ENCODE data around the gene RABL3.
"Not testable (repeated sequence)": the region's sequence is repeated elsewhere in the genome, so short reads cannot be mapped to it uniquely, and the experiment has no call there.

RABL3 gene

GRCh38 chr3:120745466-120745865 is 3.1 kb upstream of the RABL3 start:
- no peak for DNase-seq (ENCODE audit: low read depth in 3 of 3)

DNA sequence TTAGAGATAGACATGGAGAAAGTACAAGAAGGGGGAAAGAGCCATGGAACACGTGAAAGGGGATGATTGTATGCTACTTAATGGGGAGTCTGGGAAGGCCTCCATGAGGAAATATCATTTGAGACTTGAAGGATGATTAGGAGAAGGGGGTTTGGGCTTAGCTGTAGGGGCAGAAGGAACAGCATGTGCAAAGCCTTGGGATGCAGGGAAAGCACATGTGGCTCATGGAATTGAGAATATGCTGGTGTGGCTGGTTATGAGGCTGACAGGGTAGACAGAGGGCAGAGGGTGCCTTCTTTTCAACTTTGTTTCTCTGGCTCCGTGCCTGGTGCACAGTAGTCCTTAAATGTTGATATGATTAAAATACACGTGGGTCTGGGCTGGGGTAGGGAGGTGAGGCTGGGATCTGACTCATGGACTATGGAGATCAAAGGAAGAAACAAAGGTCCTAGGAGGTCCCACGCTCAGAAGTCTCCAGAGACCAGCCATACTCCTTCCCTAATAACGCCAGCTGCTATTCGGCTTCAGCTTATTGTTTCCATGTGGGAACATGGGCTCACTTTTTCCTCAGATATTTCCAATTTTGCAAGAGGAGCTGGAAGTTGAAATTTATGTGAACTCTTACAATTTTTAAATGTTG is 1.4 kb upstream of the RABL3 start:
- DNase-seq (ENCODE audit: low read depth in 3 of 3), result no peak

- DNase-seq (ENCODE audit: low read depth in 3 of 3), result peak in 1 of 3 experiments; percentile 2
These were observed 591 bp upstream of the RABL3 start for GRCh38 chr3:120742849-120743365.

GRCh38 chr3:120741837-120742197 is 499 bp downstream of the RABL3 start:
- DNase-seq (ENCODE audit: low read depth in 3 of 3), result no peak

GRCh38 chr3:120741320-120741719 is 996 bp downstream of the RABL3 start:
- DNase-seq (ENCODE audit: low read depth in 3 of 3), result no peak

DNA sequence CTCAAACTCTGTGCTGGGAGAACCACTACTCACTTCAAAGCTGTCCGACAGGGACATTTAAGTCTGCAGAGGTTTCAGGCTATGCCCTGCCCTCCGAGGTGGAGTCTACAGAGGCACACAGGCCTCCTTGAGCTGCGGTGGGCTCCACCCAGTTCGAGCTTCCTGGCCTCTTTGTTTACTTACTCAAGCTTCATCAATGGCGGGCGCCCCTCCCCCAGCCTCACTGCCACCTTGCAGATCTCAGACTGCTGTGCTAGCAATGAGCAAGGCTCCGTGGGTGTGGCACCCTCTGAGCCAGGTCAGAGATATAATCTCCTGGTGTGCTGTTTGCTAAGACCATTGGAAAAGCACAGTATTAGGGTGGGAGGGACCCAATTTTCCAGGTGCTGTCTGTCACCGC is 4.3 kb downstream of the RABL3 start:
- DNase-seq (ENCODE audit: low read depth in 3 of 3), result not testable (repeated sequence)

DNA sequence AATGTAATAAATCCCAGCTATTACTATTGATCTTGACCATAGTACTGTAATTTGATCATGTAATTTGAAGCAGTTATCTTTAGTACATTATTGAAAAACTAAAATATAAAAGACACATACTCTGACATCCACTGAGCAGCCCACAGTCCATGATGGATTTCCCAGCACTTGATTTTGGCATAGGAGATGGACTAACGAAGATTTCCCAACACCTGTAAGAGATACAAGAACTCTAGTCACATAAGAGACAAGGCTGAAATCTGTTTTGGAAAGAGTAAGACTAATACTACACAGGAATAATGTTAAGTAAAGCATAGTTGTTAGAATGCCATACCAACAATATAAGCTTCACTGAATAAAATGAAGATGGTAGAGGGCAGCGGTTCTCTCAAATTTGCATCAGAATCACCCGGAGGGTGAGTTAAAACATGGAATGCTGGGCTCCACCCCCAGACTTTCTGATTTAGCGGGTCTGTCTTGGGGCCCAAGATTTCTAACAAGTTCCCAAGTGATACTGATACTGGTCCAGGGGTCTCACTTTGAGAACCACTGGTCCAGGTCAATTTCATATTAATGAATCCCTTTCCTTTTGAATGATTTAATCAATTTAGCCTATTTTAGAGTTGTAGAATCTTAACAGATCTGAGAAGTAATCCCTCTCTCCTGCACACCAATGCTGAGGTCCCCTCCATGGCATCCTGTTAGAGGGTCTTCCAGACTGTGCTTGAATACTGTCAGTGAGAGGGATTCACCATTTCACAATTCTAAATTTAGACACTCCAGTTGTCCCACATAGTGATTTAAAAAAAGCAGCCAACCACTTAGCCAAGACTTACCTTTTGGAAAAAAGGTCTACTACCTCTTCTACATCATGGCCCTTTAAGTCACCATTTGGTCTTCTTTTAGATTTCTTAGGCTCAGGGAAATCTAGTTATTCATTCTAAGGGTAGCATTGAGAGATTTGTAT is 11.5 kb downstream of the RABL3 start:
- DNase-seq (ENCODE audit: low read depth in 3 of 3), result no peak

- no peak for DNase-seq (ENCODE audit: low read depth in 3 of 3)
These were observed 15.5 kb downstream of the RABL3 start for GRCh38 chr3:120726791-120727190.

GRCh38 chr3:120719167-120719834 is 23.0 kb downstream of the RABL3 start:
- peak in 2 of 3 experiments; percentile 6 to 40 for DNase-seq (ENCODE audit: low read depth in 3 of 3)

GRCh38 chr3:120713262-120713661 is 29.1 kb downstream of the RABL3 start:
- no peak for DNase-seq (ENCODE audit: low read depth in 3 of 3)

- no peak for DNase-seq (ENCODE audit: low read depth in 3 of 3)
These were observed 31.9 kb downstream of the RABL3 start for GRCh38 chr3:120710369-120710768.

- no peak for DNase-seq (ENCODE audit: low read depth in 3 of 3)
These were observed 33.9 kb downstream of the RABL3 start for GRCh38 chr3:120708408-120708807.

- DNase-seq (ENCODE audit: low read depth in 3 of 3), result no peak
These were observed 35.4 kb downstream of the RABL3 start for GRCh38 chr3:120706950-120707349.

- DNase-seq (ENCODE audit: low read depth in 3 of 3), result no peak
These were observed 36.3 kb downstream of the RABL3 start for GRCh38 chr3:120705884-120706582.

DNA sequence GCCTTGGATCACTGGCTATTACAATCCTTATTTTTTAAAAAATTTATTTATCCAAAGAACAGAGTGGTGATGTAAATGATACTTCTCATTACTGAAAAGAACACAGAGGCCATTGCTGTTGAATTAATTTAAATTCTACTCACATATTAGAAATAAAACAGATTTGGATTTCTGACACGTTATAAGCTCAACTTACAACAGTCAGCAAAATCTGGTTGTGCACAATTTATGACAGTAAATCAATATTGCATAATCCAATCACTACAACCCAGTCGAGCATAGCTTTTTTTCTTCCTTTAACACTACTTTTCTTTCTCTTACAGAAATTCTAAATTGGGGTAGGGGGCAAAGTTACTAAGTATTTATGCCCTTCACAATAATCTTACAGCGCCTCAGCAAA is 43.0 kb downstream of the RABL3 start:
- DNase-seq (ENCODE audit: low read depth in 3 of 3), result no peak

DNA sequence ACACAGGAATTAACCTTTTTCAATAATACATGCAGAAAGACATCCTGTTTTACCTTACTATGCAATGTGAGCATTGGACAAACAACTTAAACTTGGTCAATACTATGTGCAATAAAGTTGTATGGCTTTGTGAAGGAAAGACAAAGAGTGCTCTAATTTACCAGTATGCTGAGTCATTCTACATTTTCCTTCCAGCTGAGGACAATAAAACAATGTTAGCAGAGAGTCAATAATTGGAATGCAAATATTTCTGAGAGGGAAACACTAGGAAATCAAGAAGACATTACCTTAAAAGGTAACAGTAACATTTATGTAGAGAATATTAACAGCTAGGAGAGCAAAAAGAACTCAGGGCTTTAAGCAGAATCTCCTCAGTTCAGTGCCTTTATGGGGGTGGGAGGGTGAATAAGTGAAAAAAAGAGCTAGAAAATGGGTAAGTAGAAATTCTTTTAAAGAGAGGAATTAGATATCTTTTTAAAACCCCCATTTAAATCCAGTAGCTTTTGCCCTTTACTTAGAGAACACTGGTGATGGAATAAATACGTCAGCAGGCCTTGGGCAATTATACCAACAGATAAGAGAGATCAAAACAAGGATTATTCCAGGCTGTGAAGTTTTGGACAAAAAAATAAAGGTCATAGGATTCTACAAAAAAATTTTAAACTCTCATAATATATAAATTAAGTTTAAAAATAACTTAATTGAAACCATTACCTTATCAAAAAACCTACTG is 48.7 kb downstream of the RABL3 start:
- no peak for DNase-seq (ENCODE audit: low read depth in 3 of 3)

DNA sequence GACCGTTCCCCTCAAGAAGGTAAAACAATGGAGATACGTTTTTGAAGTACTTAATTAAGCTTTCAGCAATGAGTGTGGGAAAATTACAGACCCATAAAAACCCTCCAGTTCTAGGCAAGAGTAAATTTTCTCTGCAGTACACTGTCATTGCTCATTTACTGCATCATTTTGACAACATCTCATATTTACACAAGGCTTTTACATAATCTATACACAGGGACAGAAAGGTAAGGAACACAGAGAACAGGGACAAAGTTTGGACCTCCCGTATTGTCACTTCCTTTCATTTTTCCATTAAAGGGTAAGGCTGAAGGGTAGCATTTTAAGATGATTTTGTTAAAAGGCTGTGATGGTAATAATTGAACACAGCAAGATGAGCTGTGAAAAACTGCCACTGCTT is 52.9 kb downstream of the RABL3 start:
- DNase-seq (ENCODE audit: low read depth in 3 of 3), result no peak

DNA sequence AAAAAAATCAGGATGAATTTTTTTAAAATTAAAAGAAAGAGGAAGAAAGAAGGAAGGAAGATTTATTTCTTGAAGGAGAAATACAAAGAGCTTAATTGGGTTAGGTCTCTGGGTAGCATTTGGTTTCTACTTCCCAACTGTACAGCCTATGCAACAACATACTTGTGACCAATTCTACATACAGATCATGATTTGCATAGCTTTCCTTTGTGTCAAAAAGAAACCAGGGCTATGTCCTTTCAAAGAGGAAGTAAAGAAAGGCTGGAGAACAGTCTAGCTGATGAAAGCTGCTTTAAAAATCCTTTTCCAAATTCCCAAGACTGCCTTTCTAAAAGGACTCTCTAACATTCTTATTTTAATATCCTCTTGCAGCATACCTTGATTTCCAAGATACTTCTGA is 54.2 kb downstream of the RABL3 start:
- DNase-seq (ENCODE audit: low read depth in 3 of 3), result no peak

- no peak for DNase-seq (ENCODE audit: low read depth in 3 of 3)
These were observed 56.9 kb downstream of the RABL3 start for GRCh38 chr3:120685411-120685810.

DNA sequence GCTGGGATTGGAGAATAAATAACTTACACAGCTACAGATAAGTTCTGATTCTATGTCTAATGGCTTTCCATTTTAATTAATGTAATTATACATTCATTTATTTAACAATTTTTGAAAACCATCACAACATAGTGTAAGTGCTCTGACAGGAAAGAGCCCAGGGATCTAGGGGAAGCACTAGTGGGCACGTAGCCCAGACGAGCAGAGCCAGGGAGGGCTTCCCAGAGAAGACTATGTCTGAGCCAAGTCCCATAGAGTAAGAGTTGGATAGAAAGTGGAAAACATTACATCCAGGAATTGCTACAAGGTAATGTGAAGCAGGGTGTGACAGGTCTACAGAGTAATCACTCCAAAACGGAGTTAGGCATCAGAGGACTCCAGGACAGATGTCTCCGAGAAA is 57.4 kb downstream of the RABL3 start:
- DNase-seq (ENCODE audit: low read depth in 3 of 3), result no peak

GRCh38 chr3:120683671-120684301 is 58.5 kb downstream of the RABL3 start:
- no peak for DNase-seq (ENCODE audit: low read depth in 3 of 3)

All from stimulated activated CD4-positive, alpha-beta T cell treated with anti-CD3 and anti-CD28 coated beads, TNF-alpha, amount 100 ng/mL, for 24 hours (primary cell).